Measurements from ENCODE around the gene THEM5.

THEM5 gene

DNA sequence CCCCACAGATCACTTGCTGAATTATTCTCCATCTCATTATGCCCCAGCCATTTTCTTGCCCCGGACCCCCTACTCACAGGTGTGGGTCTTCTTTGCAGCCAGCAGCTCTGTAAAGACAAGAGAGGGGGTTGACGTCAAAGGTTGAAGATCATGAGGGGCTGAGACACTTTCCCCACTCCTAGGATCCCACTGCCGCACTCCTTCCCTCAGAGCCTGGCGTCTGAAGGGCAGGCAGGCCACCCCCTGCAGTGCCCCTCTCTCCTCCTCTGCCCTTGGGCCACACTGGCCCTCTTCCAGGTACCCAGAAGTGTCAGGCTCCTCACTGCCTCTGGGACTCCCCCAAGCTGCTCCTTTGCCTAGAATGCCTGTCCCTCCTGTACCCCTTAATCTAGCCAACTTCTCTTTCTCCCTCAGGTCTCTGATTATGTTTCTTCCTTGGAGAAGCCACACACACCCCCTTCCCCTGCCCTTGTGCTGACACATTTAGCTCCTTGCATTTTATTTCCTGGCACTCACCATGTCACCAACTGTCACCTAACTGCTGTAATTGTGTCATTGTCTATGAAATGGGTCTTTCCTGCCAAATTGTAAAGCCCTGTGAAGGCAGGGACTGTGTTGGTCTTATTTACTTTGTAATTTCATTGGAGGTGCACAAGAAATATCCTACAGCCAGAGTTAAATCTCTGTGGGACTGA lies 24.0 kb downstream of the THEM5 start:
- H3K4me3 ChIP-seq (ENCODE audit: low read depth, low read length): no peak overlapping the region
- no peaks in the 10 kb centered on the region for H3K9me3 ChIP-seq (ENCODE audit: control insufficient read depth, low read length)
- H3K27ac ChIP-seq: peak overlapping the region; percentile 70
- no peak overlapping the region for H2AFZ ChIP-seq
- no peak overlapping the region for H3K9ac ChIP-seq
- no peaks in the 10 kb centered on the region for H3K36me3 ChIP-seq (ENCODE audit: control insufficient read depth, insufficient read depth, low read length)
- H3K4me2 ChIP-seq (ENCODE audit: low read length): peak overlapping the region; percentile 62
- H3K27me3 ChIP-seq (ENCODE audit: control insufficient read depth, insufficient read depth, low read length): no peaks in the 10 kb centered on the region
- H3K79me2 ChIP-seq: no peaks in the 10 kb centered on the region
- peaks cover 32% of the 10 kb centered on the region for H3K4me1 ChIP-seq
- TF ChIP-seq, protein P1, sequence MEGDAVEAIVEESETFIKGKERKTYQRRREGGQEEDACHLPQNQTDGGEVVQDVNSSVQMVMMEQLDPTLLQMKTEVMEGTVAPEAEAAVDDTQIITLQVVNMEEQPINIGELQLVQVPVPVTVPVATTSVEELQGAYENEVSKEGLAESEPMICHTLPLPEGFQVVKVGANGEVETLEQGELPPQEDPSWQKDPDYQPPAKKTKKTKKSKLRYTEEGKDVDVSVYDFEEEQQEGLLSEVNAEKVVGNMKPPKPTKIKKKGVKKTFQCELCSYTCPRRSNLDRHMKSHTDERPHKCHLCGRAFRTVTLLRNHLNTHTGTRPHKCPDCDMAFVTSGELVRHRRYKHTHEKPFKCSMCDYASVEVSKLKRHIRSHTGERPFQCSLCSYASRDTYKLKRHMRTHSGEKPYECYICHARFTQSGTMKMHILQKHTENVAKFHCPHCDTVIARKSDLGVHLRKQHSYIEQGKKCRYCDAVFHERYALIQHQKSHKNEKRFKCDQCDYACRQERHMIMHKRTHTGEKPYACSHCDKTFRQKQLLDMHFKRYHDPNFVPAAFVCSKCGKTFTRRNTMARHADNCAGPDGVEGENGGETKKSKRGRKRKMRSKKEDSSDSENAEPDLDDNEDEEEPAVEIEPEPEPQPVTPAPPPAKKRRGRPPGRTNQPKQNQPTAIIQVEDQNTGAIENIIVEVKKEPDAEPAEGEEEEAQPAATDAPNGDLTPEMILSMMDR (IDR thresholded peaks at IDR 0.05): no peak

DNA sequence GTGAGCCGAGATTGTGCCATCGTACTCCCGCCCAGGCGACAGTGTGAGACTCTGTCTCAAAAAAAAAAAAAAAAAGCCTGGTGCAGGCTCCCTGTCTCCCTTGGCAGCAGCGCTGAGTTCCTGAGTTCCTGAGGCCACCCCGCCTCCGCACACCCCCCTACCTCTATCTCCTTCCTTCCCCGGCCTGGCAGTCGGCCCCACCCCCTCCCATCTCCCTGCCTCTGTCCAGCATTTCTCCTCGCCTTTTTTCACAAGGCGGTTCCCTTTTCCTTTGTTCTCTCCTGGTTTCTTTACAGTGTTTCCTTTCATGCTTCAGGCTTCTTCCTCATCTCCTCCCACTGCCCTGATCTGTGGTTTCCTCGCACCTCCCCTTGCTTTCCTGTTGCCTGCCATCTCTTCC lies 24.6 kb downstream of the THEM5 start:
- Histone ChIP-seq H3K4me1 (peaks cover 32% of the 10 kb centered on the region), H3K79me2 (no peaks in the 10 kb centered on the region), H3K4me2 (ENCODE audit: low read length) (peak overlapping the region; percentile 45), H3K27ac (peak overlapping the region; percentile 70), H3K4me3 (ENCODE audit: low read depth, low read length) (no peak overlapping the region), H3K36me3 (ENCODE audit: control insufficient read depth, insufficient read depth, low read length) (no peaks in the 10 kb centered on the region), H3K9me3 (ENCODE audit: control insufficient read depth, low read length) (no peaks in the 10 kb centered on the region), H3K27me3 (ENCODE audit: control insufficient read depth, insufficient read depth, low read length) (no peaks in the 10 kb centered on the region), H2AFZ (no peak overlapping the region), H3K9ac (no peak overlapping the region)
- TF ChIP-seq, protein P1 (IDR thresholded peaks at IDR 0.05): no peak

DNA sequence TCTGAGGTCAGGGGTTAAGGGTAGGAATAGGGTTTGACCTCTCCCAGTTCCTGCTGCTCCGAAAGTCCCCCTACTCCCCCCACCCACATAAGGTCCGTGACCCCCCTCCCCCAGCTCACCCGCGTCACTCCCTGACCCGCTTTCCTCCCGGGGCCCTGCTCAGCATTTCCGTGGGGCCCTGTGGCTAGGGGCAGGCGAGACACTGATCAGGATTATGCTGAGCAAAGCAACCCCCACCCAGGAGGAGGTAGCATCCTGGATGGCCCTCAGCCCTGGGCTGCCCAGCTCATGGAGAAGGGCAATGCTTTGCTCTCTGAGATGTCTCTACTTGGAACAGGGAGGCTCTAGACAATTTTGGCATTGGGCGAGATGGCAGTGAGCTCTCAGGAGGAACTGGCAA lies 25.7 kb downstream of the THEM5 start:
- TF ChIP-seq, protein P1 (IDR thresholded peaks at IDR 0.05): no peak
- Histone ChIP-seq H3K4me1 (peaks cover 28% of the 10 kb centered on the region), H3K9me3 (ENCODE audit: control insufficient read depth, low read length) (no peaks in the 10 kb centered on the region), H3K9ac (no peak overlapping the region), H3K4me2 (ENCODE audit: low read length) (no peak overlapping the region), H3K27ac (no peak overlapping the region), H3K4me3 (ENCODE audit: low read depth, low read length) (no peak overlapping the region), H3K79me2 (no peaks in the 10 kb centered on the region), H2AFZ (no peak overlapping the region), H3K36me3 (ENCODE audit: control insufficient read depth, insufficient read depth, low read length) (no peaks in the 10 kb centered on the region), H3K27me3 (ENCODE audit: control insufficient read depth, insufficient read depth, low read length) (no peaks in the 10 kb centered on the region)

DNA sequence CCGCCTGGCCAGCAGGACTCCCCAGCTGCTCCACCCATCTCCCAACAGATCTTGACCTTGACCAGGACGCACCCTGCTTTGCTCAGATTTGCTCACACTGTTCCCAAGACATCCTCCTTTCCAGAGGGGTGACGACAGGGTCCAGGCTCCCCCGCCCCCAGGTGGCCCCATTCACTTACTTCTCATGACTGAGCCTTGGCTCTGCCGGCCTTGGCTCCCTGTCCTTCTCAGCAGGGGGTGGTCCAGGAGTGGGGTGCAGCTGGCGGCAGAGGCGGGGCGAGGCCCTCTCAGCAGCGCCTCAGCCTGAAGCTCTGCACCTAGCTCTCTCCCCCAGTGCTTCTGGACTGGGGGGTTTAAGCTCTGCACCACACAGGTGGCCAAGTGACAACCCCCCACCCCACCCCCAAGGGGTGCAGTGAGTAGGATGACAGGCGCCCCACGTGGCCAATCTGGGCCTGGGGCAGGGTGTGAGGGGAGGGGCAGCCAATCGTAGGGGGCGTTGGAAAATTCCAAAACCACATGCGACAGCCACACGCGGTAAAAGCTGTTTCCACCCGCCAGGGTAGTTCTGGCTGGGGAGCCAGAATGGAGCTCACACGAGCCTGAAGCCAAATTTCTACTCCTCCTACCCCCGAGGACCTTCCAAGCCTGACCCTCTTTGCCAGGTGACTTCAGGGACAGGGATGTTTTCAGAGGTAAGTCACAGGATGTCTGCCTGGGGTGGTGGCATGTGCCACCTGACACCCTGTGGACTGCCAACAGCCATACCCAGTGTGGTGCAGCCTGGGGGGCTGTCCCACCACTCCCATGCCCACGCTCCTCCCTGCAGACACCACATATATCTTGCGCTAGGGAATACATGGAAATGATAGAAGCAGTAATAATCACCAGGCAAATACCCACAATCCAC lies 27.5 kb downstream of the THEM5 start:
- Histone ChIP-seq H3K27me3 (ENCODE audit: control insufficient read depth, insufficient read depth, low read length) (no peaks in the 10 kb centered on the region), H3K36me3 (ENCODE audit: control insufficient read depth, insufficient read depth, low read length) (no peaks in the 10 kb centered on the region), H3K4me1 (peaks cover 23% of the 10 kb centered on the region), H3K27ac (no peak overlapping the region), H3K9ac (no peak overlapping the region), H3K79me2 (no peaks in the 10 kb centered on the region), H3K9me3 (ENCODE audit: control insufficient read depth, low read length) (no peaks in the 10 kb centered on the region), H3K4me3 (ENCODE audit: low read depth, low read length) (no peak overlapping the region), H2AFZ (no peak overlapping the region), H3K4me2 (ENCODE audit: low read length) (no peak overlapping the region)
- TF ChIP-seq, protein P1 (IDR thresholded peaks at IDR 0.05): no peak
